RCC 7860 (cell line): ENCODE results near the gene ZFP36L1.
"Not testable (repeated sequence)": the region's sequence is repeated elsewhere in the genome, so short reads cannot be mapped to it uniquely, and the experiment has no call there.

ENCODE experiments used
- DNase-seq: peaks from one replicate; pipeline ENCODE4 v3.0.0-alpha.2; 2015; ENCODE audit warnings: low spot score
- FAIRE-seq: peaks from 2 replicates; lab custom pipeline; 2012; peaks lifted over from hg19 to GRCh38; lab: Jason Lieb, UNC

Gene ZFP36L1

GRCh38 chr14:68767248-68767645 lies 25.6 kb downstream of the ZFP36L1 start:
- FAIRE-seq (no peak), DNase-seq (no peak)

- FAIRE-seq: no peak
- DNase-seq: no peak
Observed at GRCh38 chr14:68766299-68767247, 26.3 kb downstream of the ZFP36L1 start.

GRCh38 chr14:68763843-68764242 lies 29.0 kb downstream of the ZFP36L1 start:
- not testable (repeated sequence) for FAIRE-seq

DNA sequence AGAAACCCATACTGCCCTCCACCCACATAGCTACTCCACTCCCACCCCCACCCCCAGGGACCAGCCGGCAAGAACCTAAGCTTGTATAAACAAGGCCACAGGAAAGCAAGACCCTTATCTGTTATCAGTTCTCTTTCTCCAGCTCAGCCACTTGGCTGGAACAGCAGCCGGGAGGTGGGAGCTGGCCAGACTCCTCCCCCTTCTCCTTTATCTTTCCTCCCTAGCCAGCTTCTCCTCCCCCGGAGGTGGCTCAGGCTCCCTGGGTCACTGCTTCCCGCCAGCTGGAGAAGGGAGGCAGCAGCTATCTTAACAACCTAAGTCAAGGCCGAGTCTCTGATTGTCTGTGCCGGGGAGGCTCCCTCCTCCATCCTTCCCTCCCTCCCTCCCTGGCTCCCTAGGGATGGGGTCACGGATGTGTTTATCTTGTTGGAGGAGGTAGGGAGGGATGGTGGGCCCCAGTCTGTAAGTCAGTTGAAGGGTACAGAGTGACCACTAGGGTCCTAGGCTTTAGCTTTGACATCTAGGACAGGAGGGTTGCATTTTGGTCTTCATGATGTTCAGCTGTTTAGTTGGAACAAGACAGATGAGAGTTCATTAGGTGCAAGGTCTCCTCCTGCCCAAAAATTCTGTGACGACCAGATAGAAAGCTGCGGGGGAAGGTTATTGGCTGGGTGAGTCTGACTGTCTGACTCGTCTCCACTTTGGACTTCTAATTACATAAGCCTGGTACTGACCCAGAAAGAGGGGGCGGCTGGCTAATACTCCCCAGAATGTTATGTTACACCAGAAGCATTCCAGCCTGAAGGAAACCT lies 29.7 kb downstream of the ZFP36L1 start:
- no peak for FAIRE-seq

More at GRCh38 chr14:68763843-68764242, 29.0 kb downstream of the ZFP36L1 start:
- DNase-seq: not testable (repeated sequence)

GRCh38 chr14:68761391-68761790 lies 31.5 kb downstream of the ZFP36L1 start:
- DNase-seq (no peak), FAIRE-seq (no peak)

More for the DNA sequence above, 29.7 kb downstream of the ZFP36L1 start:
- DNase-seq: peak; percentile 36

- DNase-seq (no peak), FAIRE-seq (no peak)
Observed at GRCh38 chr14:68760761-68761160, 32.1 kb downstream of the ZFP36L1 start.

DNA sequence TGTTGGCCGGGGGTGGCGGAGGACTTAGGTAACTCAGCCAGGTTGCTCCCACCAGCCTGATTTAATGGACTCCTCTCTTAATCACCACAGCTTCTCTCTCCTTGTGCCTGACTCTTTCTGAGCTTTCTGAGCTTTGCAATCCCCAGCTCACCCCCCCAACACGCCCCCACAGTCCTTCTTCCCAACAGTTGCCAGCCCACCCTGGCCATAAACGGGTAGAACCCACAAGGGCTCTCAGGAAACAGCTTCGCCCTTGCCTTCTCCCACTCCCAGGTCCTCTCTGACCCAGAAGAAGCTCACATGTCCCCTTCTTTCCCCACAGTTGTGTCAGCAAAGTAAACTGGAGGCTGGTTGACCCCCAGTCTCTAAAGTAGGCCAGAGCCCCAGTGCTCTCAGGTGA lies 32.9 kb downstream of the ZFP36L1 start:
- FAIRE-seq: no peak
- no peak for DNase-seq

GRCh38 chr14:68759017-68759560 lies 33.8 kb downstream of the ZFP36L1 start:
- DNase-seq: no peak
- no peak for FAIRE-seq

DNA sequence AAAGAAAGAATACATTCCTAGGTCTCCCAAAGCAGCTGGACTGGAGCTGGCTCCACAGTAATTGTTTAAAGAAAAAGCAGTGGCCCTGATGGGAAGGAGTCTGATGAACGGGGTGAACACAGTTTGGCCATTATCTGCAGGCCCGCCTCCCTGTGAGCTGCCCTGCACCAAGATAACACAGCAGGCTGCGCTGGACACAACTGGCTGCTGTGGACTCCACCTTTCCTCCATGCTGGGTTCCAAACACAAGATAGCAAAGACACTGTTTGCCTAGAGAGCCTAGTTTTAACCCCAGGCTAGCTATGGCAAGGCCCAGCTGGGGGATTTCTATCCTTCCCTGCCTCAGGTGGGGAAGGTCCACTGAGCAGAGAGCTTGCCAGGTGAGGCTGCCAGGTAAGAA lies 34.6 kb downstream of the ZFP36L1 start:
- DNase-seq (no peak), FAIRE-seq (no peak)

DNA sequence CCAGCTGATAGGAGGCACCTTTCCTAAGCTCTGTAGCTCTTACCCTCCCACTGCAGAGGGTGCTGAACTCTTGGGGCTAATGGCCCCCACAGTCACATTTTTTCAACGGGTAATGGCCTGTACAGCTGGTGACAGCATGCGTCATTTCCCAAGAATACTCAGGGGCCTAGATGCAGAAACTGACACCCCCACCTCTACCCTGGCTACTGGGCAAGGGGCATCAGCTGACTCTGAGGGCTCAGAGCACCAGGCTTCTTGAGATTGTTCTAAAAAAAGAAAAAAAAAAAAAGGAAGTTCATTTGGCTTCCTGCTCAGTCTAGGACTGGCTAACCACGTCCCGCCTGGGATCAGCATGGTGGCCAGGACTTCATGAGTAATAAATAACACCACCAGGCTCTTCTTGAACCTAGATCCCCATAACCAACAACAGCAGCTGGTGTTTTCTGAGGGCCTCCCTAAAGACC lies 35.2 kb downstream of the ZFP36L1 start:
- FAIRE-seq (no peak), DNase-seq (peak; percentile 50)

DNA sequence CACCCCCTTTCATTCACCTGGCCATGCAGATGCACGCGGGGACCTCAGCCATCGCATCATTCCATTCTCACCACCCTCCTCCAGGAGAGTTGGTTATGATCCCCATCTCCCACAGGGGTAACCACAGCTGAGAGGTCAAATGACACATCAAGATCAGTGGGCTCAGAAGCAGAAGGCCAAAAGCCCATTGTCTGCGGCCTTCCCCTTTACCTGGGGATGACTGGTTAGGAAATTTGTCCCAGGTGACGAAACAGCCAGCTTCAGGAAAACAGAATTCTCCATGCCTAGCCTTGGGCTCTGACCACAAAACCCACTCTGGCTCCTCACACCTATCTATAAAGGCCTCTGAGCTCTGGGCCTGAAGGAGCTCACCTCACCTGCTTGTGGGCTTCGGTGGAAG lies 36.1 kb downstream of the ZFP36L1 start:
- no peak for FAIRE-seq

GRCh38 chr14:68756000-68756481 lies 36.8 kb downstream of the ZFP36L1 start:
- FAIRE-seq: no peak
- DNase-seq: no peak

More for the DNA sequence above, 36.1 kb downstream of the ZFP36L1 start:
- no peak for DNase-seq

DNA sequence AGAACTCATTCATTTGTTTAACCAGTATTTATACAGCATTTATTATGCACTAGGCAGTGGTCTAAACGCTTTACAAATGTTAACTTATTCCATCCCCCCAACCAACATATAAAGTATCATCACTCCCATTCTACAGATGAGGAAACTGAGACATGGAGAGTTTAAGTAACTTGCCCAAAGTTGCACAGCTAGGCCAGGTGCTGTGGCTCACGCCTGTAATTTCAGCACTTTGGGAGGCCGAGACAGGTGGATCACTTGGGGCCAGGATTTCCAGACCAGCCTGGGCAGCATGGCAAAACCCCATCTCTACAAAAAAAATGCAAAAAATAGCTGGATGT lies 37.9 kb downstream of the ZFP36L1 start:
- DNase-seq (no peak), FAIRE-seq (no peak)

- DNase-seq (no peak), FAIRE-seq (no peak)
Observed at GRCh38 chr14:68753690-68754089, 39.2 kb downstream of the ZFP36L1 start.

GRCh38 chr14:68752271-68753006 lies 40.4 kb downstream of the ZFP36L1 start:
- FAIRE-seq (no peak), DNase-seq (no peak)

DNA sequence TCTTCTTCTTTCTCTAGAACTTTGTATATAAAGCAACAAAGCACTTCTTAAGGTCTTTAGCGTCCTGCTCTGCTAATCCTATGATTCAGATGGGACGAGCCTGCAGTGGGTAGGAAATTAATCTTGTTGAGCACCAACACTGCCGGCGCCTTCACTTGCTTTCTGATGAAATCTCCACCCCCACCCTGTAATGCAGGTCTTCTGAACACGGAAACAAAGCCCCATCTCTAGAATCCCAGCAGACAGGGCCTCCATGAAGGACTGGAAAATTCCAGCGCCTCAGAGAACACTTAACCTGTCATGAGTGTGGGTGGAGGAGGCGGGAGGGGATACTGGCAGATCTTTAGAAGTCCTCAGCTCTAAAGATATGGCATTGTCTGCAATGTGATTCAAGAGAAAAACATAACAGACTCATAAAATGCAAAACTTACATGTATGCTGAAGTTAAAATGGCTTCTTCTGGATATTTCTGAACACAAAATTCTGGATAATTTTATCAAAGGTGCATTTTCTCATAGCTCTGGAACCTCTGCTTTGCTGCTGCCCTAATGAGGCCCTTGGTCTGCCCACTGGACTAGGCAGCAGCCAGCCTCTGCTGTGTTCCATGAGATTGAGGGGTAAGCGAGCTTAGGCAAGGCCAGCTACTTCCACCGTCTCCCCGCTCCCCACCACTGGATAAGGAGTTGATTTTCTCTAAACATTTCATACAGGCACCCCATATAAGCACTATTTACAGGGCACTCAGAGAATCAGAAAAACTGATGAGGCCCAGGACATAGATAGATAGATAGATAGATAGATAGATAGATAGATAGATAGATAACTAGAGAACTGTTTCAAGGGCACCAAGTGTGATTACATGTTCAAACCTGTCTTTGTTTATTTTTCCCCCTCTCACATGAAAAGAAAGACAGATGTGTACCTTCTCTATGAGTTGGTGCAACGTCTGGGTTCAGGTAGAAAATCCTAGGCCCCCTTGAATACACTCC lies 43.1 kb downstream of the ZFP36L1 start:
- FAIRE-seq: no peak
- no peak for DNase-seq

DNA sequence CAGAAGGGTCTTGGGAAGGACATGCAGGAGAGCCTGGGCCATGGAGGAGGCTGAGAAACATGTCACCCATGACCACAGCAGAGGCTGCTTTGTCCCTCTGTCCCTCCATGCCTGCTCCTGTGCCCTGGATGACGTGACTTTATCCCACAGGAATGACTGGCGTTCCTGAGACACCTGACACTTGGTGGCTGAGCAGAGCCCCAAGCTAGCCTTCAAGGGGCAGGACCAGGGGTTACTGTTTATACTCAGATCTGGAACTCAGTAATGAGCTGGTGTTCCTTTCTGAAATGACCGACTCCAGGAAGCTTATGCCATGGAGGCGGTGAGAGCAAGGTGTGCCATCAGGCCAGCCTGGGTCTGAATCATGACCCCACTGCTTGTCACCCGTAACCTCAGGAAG lies 44.2 kb downstream of the ZFP36L1 start:
- DNase-seq (no peak), FAIRE-seq (no peak)

DNA sequence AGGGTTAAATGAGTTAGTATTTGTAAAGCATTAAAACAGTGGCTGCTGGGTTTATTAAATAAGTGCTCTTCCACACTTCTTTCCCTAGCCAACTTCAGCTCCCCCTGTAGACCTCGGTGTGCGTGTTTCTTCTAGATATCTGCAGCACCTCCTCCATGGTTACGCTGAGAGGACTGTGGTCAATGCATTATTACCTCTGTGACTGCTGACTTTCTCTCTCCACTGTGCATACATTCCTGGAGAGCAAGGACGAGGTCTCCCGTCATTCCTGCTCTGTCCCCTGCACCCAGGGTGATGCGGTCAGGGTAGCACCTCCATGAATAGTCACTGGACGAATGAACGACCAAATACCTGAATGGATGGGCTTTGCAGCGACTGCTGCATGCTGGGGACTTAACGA lies 44.6 kb downstream of the ZFP36L1 start:
- FAIRE-seq (no peak), DNase-seq (no peak)

GRCh38 chr14:68747393-68747792 lies 45.5 kb downstream of the ZFP36L1 start:
- DNase-seq: no peak
- FAIRE-seq: no peak
